CD4-positive, CD25-positive, alpha-beta regulatory T cell (primary cell): ENCODE data around the gene SNRPE. TPM values are rescaled to one million over a fixed set of nuclear protein-coding genes. Genes with fewer than 3 reads are reported as not detected.
"Not testable (repeated sequence)": the region's sequence is repeated elsewhere in the genome, so short reads cannot be mapped to it uniquely, and the experiment has no call there.

Source experiments
- ATAC-seq, 2 donors: fragments of 150-1000 bp; cut with Tn5 transposase; one replicate each; pipeline ENCODE4 v1.10.0; 2021; ENCODE audit warnings: low read depth in 2 of 2, moderate number of reproducible peaks in 2 of 2, moderate library complexity in 1 of 2
- DNase-seq, 3 donors: peaks; one replicate each; pipeline versions ENCODE4 v3.0.0 to v3.0.0-alpha.2; 2012 to 2022; ENCODE audit warnings: mixed read lengths in 1 of 3
- H3K27ac ChIP-seq: one replicate; pipeline ENCODE4 v1.7.0; 2013; ENCODE audit warnings: mild to moderate bottlenecking, low read length; ENCODE audit not compliant: insufficient read depth, poor library complexity, severe bottlenecking
- H3K27me3 ChIP-seq: one replicate; pipeline ENCODE4 v1.7.0; 2013; ENCODE audit warnings: low read length; ENCODE audit not compliant: control insufficient read depth, insufficient read depth
- H3K36me3 ChIP-seq: one replicate; pipeline ENCODE4 v1.7.0; 2013; ENCODE audit warnings: mild to moderate bottlenecking, low read length, moderate library complexity; ENCODE audit not compliant: control insufficient read depth, insufficient read depth
- H3K4me1 ChIP-seq: 2 replicates; pipeline ENCODE4 v1.7.0; 2013; ENCODE audit warnings: mild to moderate bottlenecking, low read length; ENCODE audit not compliant: insufficient read depth, control insufficient read depth, poor library complexity, severe bottlenecking
- H3K4me3 ChIP-seq: one replicate; pipeline ENCODE4 v1.7.0; 2013; ENCODE audit warnings: low read depth, mild to moderate bottlenecking, low read length, moderate library complexity
- H3K9me3 ChIP-seq, 2 experiments: 1 replicate in 1 of 2; 2 replicates in 1 of 2; pipeline ENCODE4 v1.7.0; 2013; ENCODE audit warnings: low read length in 2 of 2, mild to moderate bottlenecking in 1 of 2, moderate library complexity in 1 of 2; ENCODE audit not compliant: control insufficient read depth in 2 of 2
- H3K27ac Mint-ChIP-seq, 3 donors: one replicate each; pipeline ENCODE4 v1.8.0; 2020 to 2022; ENCODE audit warnings: mild to moderate bottlenecking in 3 of 3, mixed read lengths in 3 of 3, moderate library complexity in 2 of 3
- H3K27me3 Mint-ChIP-seq: one replicate; pipeline ENCODE4 v1.8.0; 2022; ENCODE audit warnings: mild to moderate bottlenecking, mixed read lengths
- H3K36me3 Mint-ChIP-seq: one replicate; pipeline ENCODE4 v1.8.0; 2020; ENCODE audit warnings: mixed read lengths
- H3K4me1 Mint-ChIP-seq, 4 donors: one replicate each; pipeline ENCODE4 v1.8.0; 2020 to 2022; ENCODE audit warnings: mixed read lengths in 4 of 4, mild to moderate bottlenecking in 1 of 4
- H3K4me3 Mint-ChIP-seq, 4 donors: one replicate each; pipeline ENCODE4 v1.8.0; 2020 to 2022; ENCODE audit warnings: mild to moderate bottlenecking in 4 of 4, mixed read lengths in 4 of 4, moderate library complexity in 3 of 4
- H3K9me3 Mint-ChIP-seq, 7 donors: one replicate each; pipeline ENCODE4 v1.8.0; 2020 to 2022; ENCODE audit warnings: mixed read lengths in 7 of 7, mild to moderate bottlenecking in 3 of 7, moderate library complexity in 2 of 7
- polyA plus RNA-seq, 4 donors: library from polyadenylated mRNA; unstranded; fragments of 300-500 nt; fragmentation: Illumina TruSeq; gene quantifications; one replicate each; pipeline ENCODE4 v1.2.3, GENCODE V29; 2021
- total RNA-seq: library from RNA; stranded (reverse); gene quantifications from one replicate; pipeline ENCODE4 v1.2.3, GENCODE V29; 2022

Gene SNRPE
- total and polyA plus RNA-seq, 5 donors from 2014 or later: 40.1 to 324 (median 241) TPM

GRCh38 chr1:203829247-203829646 lies 32.2 kb upstream of the SNRPE start:
- H3K36me3 Mint-ChIP-seq: peaks cover 38% of the 10 kb centered on the region
- ATAC-seq: not testable (repeated sequence)

DNA sequence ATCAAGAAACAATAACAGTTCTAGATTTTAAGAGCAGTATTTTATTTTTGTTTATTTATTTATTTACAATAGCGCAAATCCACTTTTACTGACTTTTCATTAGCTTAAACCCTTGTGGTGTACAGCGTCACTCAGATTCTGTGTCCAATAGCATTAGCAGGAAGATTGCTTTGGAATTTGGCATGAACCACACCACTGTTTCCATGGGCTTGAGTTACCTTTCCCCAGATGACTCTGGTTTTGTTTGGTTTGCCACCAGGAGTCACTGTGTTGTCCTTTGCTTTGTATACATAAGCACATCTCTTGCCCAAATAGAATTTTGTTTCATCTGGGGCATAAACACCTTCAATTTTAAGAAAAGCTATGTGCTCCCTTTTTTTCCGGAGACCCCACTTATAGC lies 25.9 kb upstream of the SNRPE start:
- Histone ChIP-seq H3K9me3 (no peaks in the 10 kb centered on the region), H3K4me3 (no peak overlapping the region), H3K36me3 (peaks cover 88% of the 10 kb centered on the region), H3K27me3 (no peaks in the 10 kb centered on the region), H3K27ac (no peak overlapping the region), H3K4me1 (no peaks in the 10 kb centered on the region)
- H3K36me3 Mint-ChIP-seq: peaks cover 33% of the 10 kb centered on the region
- no peak overlapping the region for H3K27ac Mint-ChIP-seq
- ATAC-seq (no peak), DNase-seq (no peak)
- H3K4me1 Mint-ChIP-seq: no peaks in the 10 kb centered on the region
- H3K9me3 Mint-ChIP-seq: no peaks in the 10 kb centered on the region
- no peak overlapping the region for H3K4me3 Mint-ChIP-seq
- no peaks in the 10 kb centered on the region for H3K27me3 Mint-ChIP-seq

More at GRCh38 chr1:203829247-203829646, 32.2 kb upstream of the SNRPE start:
- H3K4me3 ChIP-seq, H3K4me3 Mint-ChIP-seq, H3K27me3 Mint-ChIP-seq, H3K4me1 ChIP-seq, DNase-seq, H3K27me3 ChIP-seq, H3K27ac ChIP-seq, H3K9me3 Mint-ChIP-seq, H3K9me3 ChIP-seq: not testable (repeated sequence)
- H3K27ac Mint-ChIP-seq: peak overlapping the region in 1 of 3 donors; percentile 23
- H3K4me1 Mint-ChIP-seq: peaks cover 7 to 13% (median 12%) of the 10 kb centered on the region in 4 donors
- peaks cover 69% of the 10 kb centered on the region for H3K36me3 ChIP-seq

- H3K36me3 Mint-ChIP-seq: peaks cover 38% of the 10 kb centered on the region
- H3K27ac Mint-ChIP-seq: peak overlapping the region in 1 of 3 donors; percentile 57
- H3K27me3 ChIP-seq: no peaks in the 10 kb centered on the region
- no peak overlapping the region for H3K4me3 ChIP-seq
- H3K4me1 ChIP-seq: no peaks in the 10 kb centered on the region
- no peaks in the 10 kb centered on the region for H3K27me3 Mint-ChIP-seq
- no peaks in the 10 kb centered on the region for H3K9me3 Mint-ChIP-seq
- H3K9me3 ChIP-seq: no peaks in the 10 kb centered on the region
- H3K36me3 ChIP-seq: peaks cover 79% of the 10 kb centered on the region
- DNase-seq: no peak
- no peak for ATAC-seq
- no peak overlapping the region for H3K4me3 Mint-ChIP-seq
- H3K27ac ChIP-seq: no peak overlapping the region
- H3K4me1 Mint-ChIP-seq: no peaks in the 10 kb centered on the region
These were observed 22.3 kb upstream of the SNRPE start for GRCh38 chr1:203839081-203839480.

GRCh38 chr1:203840208-203840808 lies 21.1 kb upstream of the SNRPE start:
- no peak overlapping the region for H3K4me3 Mint-ChIP-seq
- H3K27ac ChIP-seq: no peak overlapping the region
- no peaks in the 10 kb centered on the region for H3K27me3 Mint-ChIP-seq
- H3K27me3 ChIP-seq: no peaks in the 10 kb centered on the region
- H3K36me3 ChIP-seq: peaks cover 76% of the 10 kb centered on the region
- peaks cover 41% of the 10 kb centered on the region for H3K36me3 Mint-ChIP-seq
- DNase-seq (no peak), ATAC-seq (no peak)
- no peak overlapping the region for H3K4me3 ChIP-seq
- H3K4me1 Mint-ChIP-seq: no peaks in the 10 kb centered on the region
- H3K4me1 ChIP-seq: no peaks in the 10 kb centered on the region
- H3K9me3 ChIP-seq: no peaks in the 10 kb centered on the region
- H3K9me3 Mint-ChIP-seq: no peaks in the 10 kb centered on the region
- H3K27ac Mint-ChIP-seq: no peak overlapping the region

DNA sequence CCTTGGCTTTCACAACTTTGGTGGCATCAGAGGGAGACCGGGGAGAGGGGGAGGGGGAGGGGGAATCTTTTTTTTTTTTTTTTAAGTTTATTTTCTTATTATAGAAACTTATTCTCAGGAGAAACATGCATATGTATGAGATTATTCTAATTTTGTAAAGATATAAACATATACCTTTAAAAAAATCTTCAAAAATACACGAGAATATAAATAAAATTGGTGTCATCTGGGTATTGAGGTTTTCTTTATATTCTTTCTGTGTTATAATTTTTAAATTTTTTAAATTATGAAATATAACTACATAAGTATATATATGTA lies 18.9 kb upstream of the SNRPE start:
- DNase-seq: no peak
- no peaks in the 10 kb centered on the region for H3K27me3 Mint-ChIP-seq
- ATAC-seq: no peak
- Histone ChIP-seq H3K9me3 (no peaks in the 10 kb centered on the region), H3K36me3 (peaks cover 75% of the 10 kb centered on the region), H3K27ac (no peak overlapping the region), H3K27me3 (no peaks in the 10 kb centered on the region), H3K4me1 (no peaks in the 10 kb centered on the region), H3K4me3 (no peak overlapping the region)
- peaks cover 46% of the 10 kb centered on the region for H3K36me3 Mint-ChIP-seq
- H3K27ac Mint-ChIP-seq: no peak overlapping the region
- H3K4me1 Mint-ChIP-seq: no peaks in the 10 kb centered on the region
- H3K4me3 Mint-ChIP-seq: no peak overlapping the region
- no peaks in the 10 kb centered on the region for H3K9me3 Mint-ChIP-seq

GRCh38 chr1:203843435-203843834 lies 18.0 kb upstream of the SNRPE start:
- Histone ChIP-seq H3K27me3 (no peaks in the 10 kb centered on the region), H3K36me3 (peaks cover 75% of the 10 kb centered on the region), H3K4me1 (no peaks in the 10 kb centered on the region), H3K27ac (no peak overlapping the region), H3K4me3 (no peak overlapping the region), H3K9me3 (no peaks in the 10 kb centered on the region)
- ATAC-seq (no peak), DNase-seq (no peak)
- Mint-ChIP-seq H3K27ac (no peak overlapping the region), H3K9me3 (no peaks in the 10 kb centered on the region), H3K36me3 (peaks cover 41% of the 10 kb centered on the region), H3K4me1 (no peaks in the 10 kb centered on the region), H3K4me3 (no peak overlapping the region), H3K27me3 (no peaks in the 10 kb centered on the region)

GRCh38 chr1:203853112-203853511 lies 8.3 kb upstream of the SNRPE start:
- ATAC-seq, H3K4me3 Mint-ChIP-seq, H3K27me3 ChIP-seq, H3K27ac Mint-ChIP-seq, H3K4me1 Mint-ChIP-seq, H3K9me3 ChIP-seq, DNase-seq, H3K9me3 Mint-ChIP-seq, H3K4me1 ChIP-seq, H3K27me3 Mint-ChIP-seq, H3K27ac ChIP-seq, H3K4me3 ChIP-seq: not testable (repeated sequence)
- H3K36me3 Mint-ChIP-seq: peaks cover 21% of the 10 kb centered on the region
- H3K36me3 ChIP-seq: peaks cover 55% of the 10 kb centered on the region

DNA sequence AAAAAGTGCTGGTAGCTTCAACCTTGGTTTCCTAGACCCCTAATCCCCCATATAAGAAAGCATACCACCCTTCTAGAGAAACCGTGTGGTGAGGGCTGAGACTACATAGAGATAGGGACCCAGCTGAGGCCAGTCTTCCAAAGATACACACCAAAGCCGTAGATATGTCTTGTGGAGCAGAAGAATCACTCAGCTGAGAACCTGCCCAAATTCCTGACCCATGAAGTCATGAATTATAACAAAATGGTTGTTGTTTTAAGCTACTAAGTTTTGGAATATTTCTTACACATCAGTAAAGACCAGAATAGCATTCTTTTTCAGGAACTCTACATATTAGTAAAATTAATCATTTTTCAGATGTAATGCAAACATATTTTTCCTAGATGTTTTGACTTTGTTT lies 3.3 kb upstream of the SNRPE start:
- no peak overlapping the region for H3K27ac ChIP-seq
- no peak overlapping the region for H3K4me3 ChIP-seq
- H3K9me3 ChIP-seq: no peaks in the 10 kb centered on the region
- ATAC-seq (no peak), DNase-seq (no peak)
- no peaks in the 10 kb centered on the region for H3K27me3 Mint-ChIP-seq
- no peaks in the 10 kb centered on the region for H3K9me3 Mint-ChIP-seq
- peak overlapping the region in 1 of 4 donors; percentile 34 for H3K4me3 Mint-ChIP-seq
- peaks cover 5% of the 10 kb centered on the region for H3K36me3 Mint-ChIP-seq
- peaks cover 14% of the 10 kb centered on the region for H3K36me3 ChIP-seq
- H3K27ac Mint-ChIP-seq: peak overlapping the region in 1 of 3 donors; percentile 23
- peaks cover 11 to 21% (median 15%) of the 10 kb centered on the region in 4 donors for H3K4me1 Mint-ChIP-seq
- peaks cover 11% of the 10 kb centered on the region for H3K4me1 ChIP-seq
- H3K27me3 ChIP-seq: no peaks in the 10 kb centered on the region
